ENCODE data around the gene ERGIC2.
A peak's percentile ranks its signal among the peaks of the same experiment; 100 is the strongest.
"Not testable (repeated sequence)": the region's sequence is repeated elsewhere in the genome, so short reads cannot be mapped to it uniquely, and the experiment has no call there.

Gene ERGIC2, protein sequence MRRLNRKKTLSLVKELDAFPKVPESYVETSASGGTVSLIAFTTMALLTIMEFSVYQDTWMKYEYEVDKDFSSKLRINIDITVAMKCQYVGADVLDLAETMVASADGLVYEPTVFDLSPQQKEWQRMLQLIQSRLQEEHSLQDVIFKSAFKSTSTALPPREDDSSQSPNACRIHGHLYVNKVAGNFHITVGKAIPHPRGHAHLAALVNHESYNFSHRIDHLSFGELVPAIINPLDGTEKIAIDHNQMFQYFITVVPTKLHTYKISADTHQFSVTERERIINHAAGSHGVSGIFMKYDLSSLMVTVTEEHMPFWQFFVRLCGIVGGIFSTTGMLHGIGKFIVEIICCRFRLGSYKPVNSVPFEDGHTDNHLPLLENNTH

GRCh38 chr12:29380536-29381523 lies at the start of gene ERGIC2:
ERGIC2 (minus strand) TSS chr12:29381172; CDS start chr12:29371633, 9,539 bp downstream.
- DNase-seq, result peak; percentile 95

DNA sequence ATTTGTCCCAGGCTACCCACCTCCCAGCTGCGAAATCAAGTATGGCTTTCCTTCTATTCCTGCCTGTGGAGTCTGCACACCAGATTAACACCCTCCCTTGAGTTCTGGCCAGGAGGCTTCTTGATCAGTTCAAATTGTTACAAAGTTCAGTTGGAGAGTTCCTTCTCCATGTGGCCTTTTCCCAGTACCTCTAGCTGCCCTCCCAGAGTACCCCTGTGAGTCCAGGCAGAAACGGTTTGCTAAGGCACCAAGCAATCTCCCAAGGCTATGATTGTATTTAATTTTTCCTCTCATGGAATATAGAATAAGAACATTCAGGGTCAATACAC lies 49.7 kb upstream of the ERGIC2 start:
- no peak for DNase-seq

- DNase-seq, result no peak
Observed at GRCh38 chr12:29429999-29430715, 49.2 kb upstream of the ERGIC2 start.

- peak; percentile 86 for DNase-seq
Observed at GRCh38 chr12:29428633-29429032, 47.7 kb upstream of the ERGIC2 start.

- DNase-seq, result peak; percentile 49
Observed at GRCh38 chr12:29427964-29428363, 47.0 kb upstream of the ERGIC2 start.

DNA sequence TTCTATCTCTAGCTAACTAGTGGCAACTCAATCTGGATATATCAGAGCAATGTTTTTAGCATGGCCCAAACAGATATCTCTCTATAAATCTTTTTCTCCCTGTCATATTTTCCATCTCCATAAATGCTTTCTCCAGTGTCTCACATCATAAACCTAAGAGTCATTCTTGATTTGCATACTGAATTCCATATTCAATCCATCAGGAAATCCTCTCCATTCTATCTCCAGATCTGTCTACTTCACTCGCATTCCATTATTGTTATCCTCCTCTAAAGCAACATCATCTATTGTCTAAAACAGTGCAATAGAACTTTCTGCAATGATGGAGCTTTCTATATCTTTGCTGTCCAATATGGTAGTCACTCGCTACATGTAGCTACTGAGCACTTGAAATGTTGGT lies 45.5 kb upstream of the ERGIC2 start:
- DNase-seq, result no peak

DNA sequence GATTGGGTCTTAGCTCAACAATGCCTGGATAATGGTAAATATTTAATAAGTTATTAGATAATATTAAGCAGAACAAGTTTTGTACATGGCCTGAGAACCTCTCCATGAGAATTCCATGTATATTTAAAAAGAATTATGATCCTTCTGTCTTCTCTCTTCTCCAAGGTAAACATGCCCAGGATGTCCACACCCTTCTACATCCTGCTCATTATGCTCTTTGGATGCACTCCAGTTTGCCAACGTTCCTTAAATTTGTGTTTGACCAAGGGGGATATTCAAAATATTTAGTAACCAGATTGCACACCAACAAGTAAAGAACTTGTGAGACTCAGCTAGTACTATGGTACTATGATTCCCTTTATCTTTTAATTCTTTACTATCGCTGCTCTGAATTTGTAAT lies 44.8 kb upstream of the ERGIC2 start:
- DNase-seq, result no peak

GRCh38 chr12:29416748-29417147 lies 35.8 kb upstream of the ERGIC2 start:
- no peak for DNase-seq

DNA sequence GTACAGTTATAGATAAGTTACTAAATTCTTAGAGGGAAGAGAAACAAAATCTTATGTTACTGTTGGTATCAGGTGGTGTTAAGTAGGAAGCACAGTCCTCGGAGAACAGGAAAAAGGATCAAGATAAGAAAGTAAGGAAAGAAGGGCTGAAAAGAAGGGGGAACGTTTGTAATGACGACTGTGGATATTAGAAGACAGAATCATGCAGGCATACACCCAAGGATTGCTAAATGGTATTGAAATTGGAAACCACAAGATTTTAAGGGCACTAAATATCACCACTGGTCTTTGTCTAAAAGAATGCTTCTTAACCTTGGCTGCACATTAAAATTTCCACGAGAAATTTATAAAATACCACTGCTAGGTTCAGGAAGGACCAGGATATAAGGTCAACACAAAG lies 34.1 kb upstream of the ERGIC2 start:
- DNase-seq, result no peak

DNA sequence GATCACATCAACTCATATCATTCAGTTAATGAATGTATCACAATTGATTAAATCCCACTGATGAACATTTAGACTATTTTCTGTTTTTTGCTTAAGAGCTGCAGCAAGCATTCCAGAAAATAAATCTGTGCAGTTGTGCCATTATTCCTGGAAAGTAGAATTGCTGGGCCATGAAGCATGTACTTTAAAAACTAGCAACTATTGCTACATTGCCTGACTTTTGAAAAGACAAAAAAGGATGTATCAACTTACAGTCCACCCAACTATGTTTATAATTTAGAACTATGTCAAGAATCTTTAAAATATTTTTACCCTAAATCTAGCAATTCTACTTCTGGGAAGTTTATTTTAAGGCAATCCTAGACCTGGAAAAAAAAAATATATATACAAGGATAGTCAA lies 33.4 kb upstream of the ERGIC2 start:
- no peak for DNase-seq

DNA sequence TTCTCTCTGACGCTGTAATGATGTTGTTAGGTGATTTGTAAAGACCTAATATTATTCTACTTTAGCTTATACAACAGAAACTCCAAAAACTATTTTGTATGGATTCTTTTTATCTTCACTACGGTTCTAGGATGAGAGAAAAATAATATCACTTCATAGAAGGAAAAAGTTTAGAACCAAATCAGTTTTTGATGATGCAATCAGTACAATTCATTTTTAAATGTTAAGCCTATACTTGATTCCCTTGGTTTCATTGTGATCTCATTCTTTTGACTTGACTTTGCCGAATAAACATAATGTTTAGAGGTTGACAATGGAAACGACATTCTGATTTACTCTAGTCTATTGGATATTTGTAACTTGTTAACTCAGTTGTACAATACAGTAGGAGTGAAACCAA lies 24.6 kb upstream of the ERGIC2 start:
- DNase-seq, result no peak

DNA sequence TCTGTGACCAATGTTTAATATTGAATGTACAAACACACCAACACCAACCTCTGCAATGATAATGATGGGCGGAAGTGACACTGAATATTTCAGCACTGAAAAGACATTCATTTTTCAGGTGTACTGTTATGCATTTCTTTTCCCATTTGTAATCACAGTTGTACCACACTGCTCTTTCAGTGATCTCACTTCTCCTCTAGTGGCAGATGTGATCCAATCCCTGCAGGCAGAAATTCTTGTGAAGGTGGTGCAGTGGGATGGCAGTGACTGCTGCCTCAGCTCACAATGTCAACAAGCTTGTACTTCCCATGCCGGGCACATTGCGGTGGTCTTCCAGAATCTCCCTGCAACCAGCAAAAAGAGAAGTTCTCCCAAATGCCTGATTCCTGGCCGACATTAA lies 23.0 kb upstream of the ERGIC2 start:
- DNase-seq, result no peak

DNA sequence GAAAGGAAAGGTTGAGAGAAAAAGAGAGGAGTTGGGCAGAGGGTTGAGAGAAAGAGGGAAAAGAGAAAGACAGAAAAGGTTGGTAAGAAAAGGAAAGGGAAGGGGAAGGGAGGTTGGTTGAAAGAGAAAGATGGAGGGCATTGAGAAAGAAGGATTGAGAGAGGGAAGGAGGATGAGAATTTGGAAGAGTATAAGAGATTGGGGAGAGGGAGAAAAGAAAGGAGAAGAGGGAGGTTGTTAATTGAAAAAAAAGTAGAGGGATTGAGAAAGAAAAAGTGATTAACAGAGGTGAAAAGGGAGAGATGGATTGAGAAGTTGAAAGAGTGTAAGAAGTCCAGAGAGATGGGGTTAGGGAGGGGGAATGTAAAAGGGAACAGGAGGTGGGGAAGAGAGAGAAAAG lies 21.5 kb upstream of the ERGIC2 start:
- no peak for DNase-seq

DNA sequence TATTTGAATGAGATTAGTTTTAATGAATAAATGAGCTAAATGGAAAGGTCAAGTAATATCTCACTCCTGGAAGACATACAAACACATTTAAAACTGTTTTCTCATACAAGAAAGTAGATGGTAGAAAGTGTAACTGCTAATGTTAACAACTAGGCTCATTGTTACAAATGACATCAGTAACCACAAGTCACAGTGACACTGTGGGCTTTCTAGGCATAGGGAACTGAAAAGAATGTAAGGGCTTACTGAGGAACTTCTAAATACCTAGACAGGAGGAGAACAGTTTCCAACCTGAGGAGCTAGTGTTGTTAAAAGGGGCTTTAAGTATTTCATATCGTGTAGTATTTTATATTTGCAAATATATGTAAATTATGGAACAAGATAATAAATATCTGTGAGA lies 17.5 kb upstream of the ERGIC2 start:
- no peak for DNase-seq

DNA sequence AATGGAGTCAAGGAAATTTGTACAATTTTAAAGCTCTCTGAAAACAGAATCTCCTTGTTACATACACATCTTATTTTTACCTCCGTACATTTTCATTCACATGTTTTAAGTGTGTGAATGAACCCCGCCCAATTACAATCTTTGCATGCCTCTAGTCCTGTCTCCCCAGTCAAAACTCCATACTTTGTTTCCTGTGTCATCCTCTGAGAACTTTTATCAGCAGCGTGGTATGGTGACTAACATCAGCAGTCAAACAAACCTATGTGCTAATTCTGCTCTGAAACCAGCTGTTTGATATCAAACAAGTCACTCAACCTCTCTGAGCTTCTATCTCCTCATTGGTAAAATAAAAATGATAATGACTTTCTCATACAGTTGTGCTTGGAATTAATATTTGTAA lies 15.8 kb upstream of the ERGIC2 start:
- DNase-seq, result no peak

- DNase-seq, result no peak
Observed at GRCh38 chr12:29395356-29395755, 14.4 kb upstream of the ERGIC2 start.

GRCh38 chr12:29390419-29390818 lies 9.4 kb upstream of the ERGIC2 start:
- not testable (repeated sequence) for DNase-seq

DNA sequence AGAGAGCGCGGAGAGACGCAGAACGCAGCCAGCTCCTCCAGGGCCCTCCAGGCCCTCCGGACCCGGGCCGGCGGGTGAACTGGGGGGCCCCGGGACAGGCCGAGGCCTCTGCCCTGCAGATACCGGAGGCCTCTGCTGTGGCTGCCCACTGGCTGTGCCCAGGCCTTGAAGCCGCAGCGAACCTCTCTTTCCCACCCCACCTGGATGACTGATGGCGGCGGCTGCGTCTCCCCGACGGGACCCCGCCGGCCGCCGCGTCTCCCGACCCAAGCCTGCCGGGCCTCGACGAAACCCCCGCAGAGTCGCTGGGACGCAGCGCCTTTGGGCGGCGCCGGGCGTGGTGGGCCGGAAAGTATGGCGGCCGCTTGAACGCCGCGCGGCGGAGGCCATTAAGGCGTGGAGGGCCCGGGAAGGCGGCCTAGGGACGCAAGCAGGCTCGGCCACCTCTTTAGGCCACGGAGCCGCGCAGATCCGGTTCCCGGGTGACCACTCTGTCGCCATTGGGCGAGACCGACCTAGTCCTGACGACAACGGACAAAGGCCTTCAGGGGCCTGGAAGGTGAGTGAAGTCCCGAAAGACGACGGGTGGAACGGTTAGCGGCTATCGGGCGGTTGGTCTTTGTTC lies 8.4 kb upstream of the ERGIC2 start:
- DNase-seq, result no peak

- not testable (repeated sequence) for DNase-seq
Observed at GRCh38 chr12:29386084-29386680, 5.2 kb upstream of the ERGIC2 start.

- not testable (repeated sequence) for DNase-seq
Observed at GRCh38 chr12:29385194-29385593, 4.2 kb upstream of the ERGIC2 start.

DNA sequence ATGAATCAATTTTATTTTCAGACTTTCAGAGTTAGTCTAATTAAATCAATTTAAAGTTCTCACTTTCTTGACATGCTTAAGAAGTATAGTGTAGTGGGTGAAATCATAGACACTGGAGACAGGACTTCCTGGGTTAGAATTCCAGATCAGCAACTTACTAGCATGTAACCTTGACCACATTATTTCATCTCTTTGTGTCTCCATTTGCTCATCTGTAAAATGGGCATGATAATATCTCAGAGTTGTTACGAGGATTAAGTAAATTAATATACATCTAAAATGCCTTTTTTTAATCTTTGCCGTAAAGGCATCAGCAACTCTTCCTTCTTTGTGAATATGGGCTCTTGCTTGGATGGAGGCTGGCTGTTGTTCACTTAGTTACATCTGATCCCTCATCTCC lies 1.3 kb upstream of the ERGIC2 start:
- no peak for DNase-seq

GRCh38 chr12:29376118-29376517 lies 4.9 kb downstream of the ERGIC2 start:
- no peak for DNase-seq

Measured in SIG-M5 (cell line).